Fibroblast of lung (primary cell): ENCODE measurements around the gene RASA3. TPM values are rescaled to one million over a fixed set of nuclear protein-coding genes. Genes with fewer than 3 reads are reported as not detected.

Experiments used
- DNase-seq, 2 donors: peaks; one replicate each; pipeline versions ENCODE4 v3.0.0 to v3.0.0-alpha.2; 2010; ENCODE audit warnings: low read depth in 2 of 2
- H2AFZ ChIP-seq: 2 replicates; pipeline ENCODE4 v1.5.1; 2012; ENCODE audit warnings: low read length, control low read depth, inconsistent platforms
- H3K27ac ChIP-seq: 2 replicates; pipeline ENCODE4 v1.5.1; 2011; ENCODE audit warnings: low read length, control low read depth; ENCODE audit not compliant: insufficient read depth
- H3K27me3 ChIP-seq: 2 replicates; pipeline ENCODE4 v1.5.1; 2011; ENCODE audit warnings: mild to moderate bottlenecking, low read length; ENCODE audit not compliant: control insufficient read depth, insufficient read depth
- H3K36me3 ChIP-seq: 2 replicates; pipeline ENCODE4 v1.5.1; 2011; ENCODE audit warnings: low read length; ENCODE audit not compliant: control insufficient read depth, insufficient read depth
- H3K4me1 ChIP-seq: 2 replicates; pipeline ENCODE4 v1.5.1; 2011; ENCODE audit warnings: low read length; ENCODE audit not compliant: control insufficient read depth, insufficient read depth; ENCODE audit errors: extremely low read depth
- H3K4me2 ChIP-seq: 2 replicates; pipeline ENCODE4 v1.5.1; 2011; ENCODE audit warnings: low read length, control low read depth; ENCODE audit not compliant: insufficient read depth; ENCODE audit errors: extremely low read depth
- H3K4me3 ChIP-seq, 4 experiments: fragments of 200-600 bp in 1 of 4; sonication (generic) in 1 of 4; replicated peaks in 1 of 4; 2 replicates each; pipeline ENCODE4 v1.5.1; 2011 to 2016; ENCODE audit warnings: low read length in 4 of 4, low read depth in 3 of 4, mild to moderate bottlenecking in 3 of 4, control low read depth in 2 of 4, inconsistent platforms in 1 of 4, mixed read lengths in 1 of 4; ENCODE audit not compliant: insufficient read depth in 1 of 4; ENCODE audit errors: control extremely low read depth in 1 of 4
- H3K79me2 ChIP-seq: 2 replicates; pipeline ENCODE4 v1.5.1; 2012; ENCODE audit warnings: mild to moderate bottlenecking, low read length, inconsistent platforms; ENCODE audit not compliant: control insufficient read depth, insufficient read depth
- H3K9ac ChIP-seq: 2 replicates; pipeline ENCODE4 v1.5.1; 2011; ENCODE audit warnings: mild to moderate bottlenecking, low read length, control low read depth; ENCODE audit not compliant: insufficient read depth
- H3K9me3 ChIP-seq: 2 replicates; pipeline ENCODE4 v1.5.1; 2012; ENCODE audit warnings: low read depth, low read length; ENCODE audit not compliant: control insufficient read depth, insufficient read depth
- H4K20me1 ChIP-seq: 2 replicates; pipeline ENCODE4 v1.5.1; 2011; ENCODE audit warnings: low read length; ENCODE audit not compliant: control insufficient read depth, insufficient read depth; ENCODE audit errors: extremely low read depth
- CTCF ChIP-seq, 2 donors: IDR thresholded peaks in 1 of 2; conservative IDR thresholded peaks in 1 of 2; 1 replicate in 1 of 2; 2 replicates in 1 of 2; pipeline ENCODE4 v1.5.1; 2011 to 2012; ENCODE audit warnings: low read length in 2 of 2, control low read depth in 1 of 2, inconsistent platforms in 1 of 2, low read depth in 1 of 2, mild to moderate bottlenecking in 1 of 2
- EZH2 ChIP-seq: IDR thresholded peaks from 2 replicates; pipeline ENCODE4 v1.5.1; 2012; ENCODE audit warnings: low read length, control low read depth, mild to moderate bottlenecking; ENCODE audit errors: missing control alignments
- polyA plus RNA-seq, 2 donors: library from polyadenylated mRNA; depleted of rRNA in 1 of 2; stranded (reverse) in 1 of 2; unstranded in 1 of 2; fragments of >200 nt; gene quantifications; 2 replicates each; pipeline ENCODE4 v1.2.1, GENCODE V29; 2011 to 2012; ENCODE audit warnings: missing spikeins in 1 of 2
- total RNA-seq: library from RNA; depleted of rRNA; stranded (reverse); fragments of >200 nt; gene quantifications from 2 replicates; pipeline ENCODE4 v1.2.1, GENCODE V29; 2014

Gene RASA3
- total and polyA plus RNA-seq, 2 donors (not counting 1 experiment from before 2014, with no cell fraction given): 26.6 to 31.1 TPM

- H2AFZ ChIP-seq: no peak overlapping the region
- no peaks in the 10 kb centered on the region for H3K27me3 ChIP-seq
- H3K4me2 ChIP-seq: no peak overlapping the region
- H3K36me3 ChIP-seq: peaks cover 48% of the 10 kb centered on the region
- H3K79me2 ChIP-seq: peaks cover 2% of the 10 kb centered on the region
- no peak overlapping the region for H3K4me3 ChIP-seq
- TF ChIP-seq CTCF (conservative IDR thresholded peaks at IDR 0.05 in 1 of 2, IDR thresholded peaks at IDR 0.05 in 1 of 2; ENCODE audit: low read depth in 1 of 2, low read length in 2 of 2) (no peak), EZH2 (no peak)
- H3K27ac ChIP-seq: no peak overlapping the region
- no peak overlapping the region for H3K9ac ChIP-seq
- peaks cover 11% of the 10 kb centered on the region for H3K4me1 ChIP-seq
- H3K9me3 ChIP-seq: no peaks in the 10 kb centered on the region
- no peak for DNase-seq
- H4K20me1 ChIP-seq: no peaks in the 10 kb centered on the region
These were observed 159.8 kb downstream of the RASA3 start for GRCh38 chr13:113972451-113973217.

- no peak for DNase-seq
- no peak overlapping the region for H3K4me3 ChIP-seq
- H2AFZ ChIP-seq: no peak overlapping the region
- no peak overlapping the region for H3K27ac ChIP-seq
- H3K4me2 ChIP-seq: no peak overlapping the region
- H3K36me3 ChIP-seq: peaks cover 43% of the 10 kb centered on the region
- no peaks in the 10 kb centered on the region for H3K9me3 ChIP-seq
- H4K20me1 ChIP-seq: no peaks in the 10 kb centered on the region
- H3K27me3 ChIP-seq: no peaks in the 10 kb centered on the region
- no peak for TF ChIP-seq EZH2
- TF ChIP-seq CTCF (conservative IDR thresholded peaks at IDR 0.05 in 1 of 2, IDR thresholded peaks at IDR 0.05 in 1 of 2; ENCODE audit: low read depth in 1 of 2, low read length in 2 of 2): no peak
- no peak overlapping the region for H3K9ac ChIP-seq
- peaks cover 2% of the 10 kb centered on the region for H3K4me1 ChIP-seq
- no peaks in the 10 kb centered on the region for H3K79me2 ChIP-seq
These were observed 160.8 kb downstream of the RASA3 start for GRCh38 chr13:113971471-113972231.

- DNase-seq: peak; percentile 55 to 70
- Histone ChIP-seq H4K20me1 (no peaks in the 10 kb centered on the region), H3K27ac (no peak overlapping the region), H2AFZ (no peak overlapping the region), H3K27me3 (no peaks in the 10 kb centered on the region), H3K36me3 (peaks cover 47% of the 10 kb centered on the region), H3K79me2 (no peaks in the 10 kb centered on the region), H3K9me3 (no peaks in the 10 kb centered on the region), H3K4me3 (no peak overlapping the region), H3K4me2 (no peak overlapping the region), H3K9ac (no peak overlapping the region), H3K4me1 (no peaks in the 10 kb centered on the region)
- no peak for TF ChIP-seq CTCF (conservative IDR thresholded peaks at IDR 0.05 in 1 of 2, IDR thresholded peaks at IDR 0.05 in 1 of 2; ENCODE audit: low read depth in 1 of 2, low read length in 2 of 2)
- TF ChIP-seq EZH2: no peak
These were observed 161.5 kb downstream of the RASA3 start for GRCh38 chr13:113970810-113971470.
